Astrocyte (in vitro differentiated cells and primary cell): ENCODE results near the gene DAGLA.

Experiments used
- CTCF ChIP-seq: IDR thresholded peaks from 2 replicates; pipeline ENCODE4 v1.5.1; 2011; ENCODE audit warnings: low read depth, mild to moderate bottlenecking, inconsistent platforms, low read length, moderate library complexity; ENCODE audit not compliant: insufficient read depth
- EZH2 ChIP-seq: IDR thresholded peaks from 2 replicates; pipeline ENCODE4 v1.6.1; 2012; ENCODE audit warnings: mild to moderate bottlenecking, low read length, inconsistent platforms; ENCODE audit not compliant: insufficient read depth

- TF ChIP-seq CTCF (no peak), EZH2 (no peak)
Observed at GRCh38 chr11:61713906-61714305, 33.7 kb downstream of the DAGLA start.
